Peyer's patch (tissue), 4 donors: ENCODE results near the gene PYGO2. TPM values are rescaled to one million over a fixed set of nuclear protein-coding genes. Genes with fewer than 3 reads are reported as not detected.
A peak's percentile ranks its signal among the peaks of the same experiment; 100 is the strongest.

Experiments used
- DNase-seq, 3 donors: peaks; one replicate each; pipeline ENCODE4 v3.0.0-alpha.2; 2017 to 2019
- H3K27ac ChIP-seq, 4 donors: fragments of 200-600 bp; sonication (generic); one replicate each; pipeline ENCODE4 v1.5.1; 2016 to 2019
- H3K27me3 ChIP-seq, 2 donors: fragments of 200-600 bp; sonication (generic); one replicate each; pipeline ENCODE4 v1.5.1; 2019
- H3K36me3 ChIP-seq, 3 donors: fragments of 200-600 bp; sonication (generic); one replicate each; pipeline ENCODE4 v1.5.1; 2016 to 2019
- H3K4me1 ChIP-seq, 4 donors: fragments of 200-600 bp; sonication (generic); one replicate each; pipeline ENCODE4 v1.5.1; 2016 to 2019
- H3K4me3 ChIP-seq, 4 donors: fragments of 200-600 bp; sonication (generic); 1 replicate in 3 of 4; 2 replicates in 1 of 4; pipeline ENCODE4 v1.5.1; 2016 to 2019; ENCODE audit warnings: mild to moderate bottlenecking in 1 of 4
- H3K9me3 ChIP-seq, 4 donors: fragments of 200-600 bp; sonication (generic); one replicate each; pipeline ENCODE4 v1.5.1; 2016 to 2019; ENCODE audit warnings: mild to moderate bottlenecking in 1 of 4
- CTCF ChIP-seq, 6 experiments: fragments of 450-650 bp in 4 of 6; fragments of 200-600 bp in 2 of 6; sonication (generic) in 1 of 6; IDR thresholded peaks; one replicate each; pipeline ENCODE4 v1.5.1; 2017 to 2019; ENCODE audit warnings: antibody characterized with exemption in 6 of 6, mild to moderate bottlenecking in 3 of 6, moderate library complexity in 1 of 6
- POLR2A ChIP-seq, 2 donors: fragments of 450-650 bp; IDR thresholded peaks; one replicate each; pipeline ENCODE4 v1.5.1; 2017; ENCODE audit warnings: antibody characterized with exemption in 2 of 2, mild to moderate bottlenecking in 2 of 2, moderate library complexity in 2 of 2
- total RNA-seq, 4 donors: library from RNA; depleted of rRNA; stranded (reverse); fragments of >200 nt; gene quantifications; one replicate each; pipeline ENCODE4 v1.1.0, GENCODE V29; 2016

Gene PYGO2
- total RNA-seq, 4 donors from 2014 or later, result 32.2 to 48.9 (median 34.2) TPM

DNA sequence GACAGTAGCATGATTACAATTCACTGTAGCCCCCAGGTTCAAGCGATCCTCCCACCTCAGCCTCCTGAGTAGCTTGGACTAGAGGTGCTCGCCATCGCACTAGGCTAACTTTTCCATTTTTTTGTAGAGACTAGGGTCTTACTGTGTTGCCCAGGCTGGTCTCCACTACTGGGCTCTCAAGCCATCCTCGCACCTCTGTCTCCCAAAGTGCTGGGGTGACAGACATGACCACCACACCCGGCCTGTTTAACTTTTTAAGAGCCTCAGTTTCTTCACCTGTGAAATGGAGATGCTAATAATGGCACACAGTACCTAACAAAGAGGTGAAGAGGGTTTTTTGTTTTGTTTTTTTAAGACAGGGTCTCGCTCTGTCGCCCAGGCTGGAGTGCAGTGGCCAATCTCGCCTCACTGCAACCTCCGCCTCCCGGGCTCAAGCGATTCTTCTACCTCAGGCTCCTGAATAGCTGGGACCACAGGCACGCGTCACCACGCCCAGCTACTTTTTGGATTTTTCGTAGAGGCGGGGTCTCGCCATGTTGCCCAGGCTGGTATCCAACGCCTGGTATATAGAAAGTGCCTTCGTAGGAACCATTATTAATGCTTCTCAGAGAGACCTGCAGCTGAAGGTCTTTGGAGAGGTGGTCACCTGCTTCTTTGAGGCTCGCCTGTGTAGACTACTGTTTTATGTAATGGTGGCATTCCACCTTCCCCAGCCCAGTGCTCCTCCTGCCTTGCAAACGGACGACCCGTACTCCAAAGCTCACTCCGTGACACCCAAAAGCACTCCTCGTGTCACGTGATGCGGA lies 25.6 kb downstream of the PYGO2 start:
- TF ChIP-seq CTCF (IDR thresholded peaks at IDR 0.05) (no peak), POLR2A (IDR thresholded peaks at IDR 0.05) (peak in 1 of 2 donors; percentile 50)
- DNase-seq, result no peak

GRCh38 chr1:154934358-154934948 lies 27.1 kb downstream of the PYGO2 start:
- Histone ChIP-seq H3K36me3 (peaks cover 0 to 5% (median 0%) of the 10 kb centered on the region in 3 donors), H3K27ac (no peak overlapping the region), H3K4me3 (no peak overlapping the region), H3K27me3 (no peaks in the 10 kb centered on the region), H3K9me3 (no peaks in the 10 kb centered on the region), H3K4me1 (peaks cover 0 to 31% (median 7%) of the 10 kb centered on the region in 4 donors)
- TF ChIP-seq CTCF (IDR thresholded peaks at IDR 0.05), result no peak
- no peak for TF ChIP-seq POLR2A (IDR thresholded peaks at IDR 0.05)
- no peak for DNase-seq

More for the DNA sequence above, 25.6 kb downstream of the PYGO2 start:
- Histone ChIP-seq H3K4me1 (peaks cover 3 to 31% (median 8%) of the 10 kb centered on the region in 4 donors), H3K27me3 (no peaks in the 10 kb centered on the region), H3K4me3 (peak overlapping the region; percentile 57 to 71 (median 66)), H3K36me3 (peaks cover 0 to 4% (median 0%) of the 10 kb centered on the region in 3 donors), H3K27ac (peak overlapping the region; percentile 93 to 99 (median 96)), H3K9me3 (no peaks in the 10 kb centered on the region)

DNA sequence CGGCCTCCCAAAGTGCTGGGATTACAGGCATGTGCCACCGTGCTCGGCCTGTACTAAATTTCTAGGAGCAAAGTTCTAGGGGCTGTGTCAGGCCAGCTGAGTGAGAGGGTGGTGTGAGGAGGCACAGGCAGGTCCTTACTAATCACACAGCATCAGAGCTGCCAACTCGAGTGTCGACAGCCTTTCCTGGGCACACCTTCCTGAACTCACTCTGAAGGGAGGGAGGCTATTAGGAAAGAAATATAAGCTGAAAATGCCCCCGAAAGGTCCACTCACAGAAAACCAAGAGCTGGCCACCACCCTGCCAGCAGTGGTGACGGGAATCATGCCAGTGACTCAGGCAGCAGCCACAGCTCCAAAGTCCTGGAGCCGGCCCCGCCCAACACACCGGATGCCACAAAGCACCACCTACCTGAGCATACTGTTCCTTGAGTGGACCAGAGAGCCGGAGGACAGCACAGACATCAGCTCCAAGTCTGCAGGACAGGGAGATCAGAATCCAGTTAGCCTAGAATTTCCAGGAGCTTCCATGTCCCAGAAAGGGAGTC lies 29.6 kb downstream of the PYGO2 start:
- H3K4me3 ChIP-seq, result no peak overlapping the region
- H3K27me3 ChIP-seq, result no peaks in the 10 kb centered on the region
- peak overlapping the region in 3 of 4 donors; percentile 73 to 93 (median 87) for H3K27ac ChIP-seq
- DNase-seq, result peak in 2 of 3 donors; percentile 94 to 95
- peaks cover 0 to 24% (median 4%) of the 10 kb centered on the region in 4 donors for H3K4me1 ChIP-seq
- TF ChIP-seq CTCF (IDR thresholded peaks at IDR 0.05) (no peak), POLR2A (IDR thresholded peaks at IDR 0.05) (peak; percentile 95 to 98)
- H3K9me3 ChIP-seq, result no peaks in the 10 kb centered on the region
- peaks cover 0 to 17% (median 0%) of the 10 kb centered on the region in 3 donors for H3K36me3 ChIP-seq

DNA sequence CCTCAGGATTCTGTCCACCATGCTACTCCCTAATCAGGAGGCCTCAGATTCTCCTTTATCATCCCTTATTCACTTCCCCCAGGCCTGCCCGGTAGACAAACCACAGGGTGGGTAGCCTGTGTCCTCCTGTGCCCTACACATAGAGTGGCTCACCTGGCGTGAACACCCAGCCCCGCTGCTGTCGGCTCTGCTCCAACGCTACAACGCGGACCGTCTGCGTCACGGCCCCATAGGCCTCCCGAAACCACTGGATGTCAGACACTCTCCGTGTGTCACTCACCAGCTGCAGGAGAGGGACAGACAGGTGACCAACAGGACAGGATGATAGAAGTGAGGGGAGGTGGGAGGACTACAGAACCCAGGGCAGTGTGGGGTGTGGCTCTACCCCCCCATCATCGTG lies 35.4 kb downstream of the PYGO2 start:
- no peak for TF ChIP-seq POLR2A (IDR thresholded peaks at IDR 0.05)
- no peak for TF ChIP-seq CTCF (IDR thresholded peaks at IDR 0.05)
- Histone ChIP-seq H3K4me3 (no peak overlapping the region), H3K27ac (no peak overlapping the region), H3K36me3 (peaks cover 0 to 50% (median 0%) of the 10 kb centered on the region in 3 donors), H3K9me3 (no peaks in the 10 kb centered on the region), H3K27me3 (no peaks in the 10 kb centered on the region), H3K4me1 (peaks cover 0 to 2% (median 0%) of the 10 kb centered on the region in 4 donors)
- no peak for DNase-seq

DNA sequence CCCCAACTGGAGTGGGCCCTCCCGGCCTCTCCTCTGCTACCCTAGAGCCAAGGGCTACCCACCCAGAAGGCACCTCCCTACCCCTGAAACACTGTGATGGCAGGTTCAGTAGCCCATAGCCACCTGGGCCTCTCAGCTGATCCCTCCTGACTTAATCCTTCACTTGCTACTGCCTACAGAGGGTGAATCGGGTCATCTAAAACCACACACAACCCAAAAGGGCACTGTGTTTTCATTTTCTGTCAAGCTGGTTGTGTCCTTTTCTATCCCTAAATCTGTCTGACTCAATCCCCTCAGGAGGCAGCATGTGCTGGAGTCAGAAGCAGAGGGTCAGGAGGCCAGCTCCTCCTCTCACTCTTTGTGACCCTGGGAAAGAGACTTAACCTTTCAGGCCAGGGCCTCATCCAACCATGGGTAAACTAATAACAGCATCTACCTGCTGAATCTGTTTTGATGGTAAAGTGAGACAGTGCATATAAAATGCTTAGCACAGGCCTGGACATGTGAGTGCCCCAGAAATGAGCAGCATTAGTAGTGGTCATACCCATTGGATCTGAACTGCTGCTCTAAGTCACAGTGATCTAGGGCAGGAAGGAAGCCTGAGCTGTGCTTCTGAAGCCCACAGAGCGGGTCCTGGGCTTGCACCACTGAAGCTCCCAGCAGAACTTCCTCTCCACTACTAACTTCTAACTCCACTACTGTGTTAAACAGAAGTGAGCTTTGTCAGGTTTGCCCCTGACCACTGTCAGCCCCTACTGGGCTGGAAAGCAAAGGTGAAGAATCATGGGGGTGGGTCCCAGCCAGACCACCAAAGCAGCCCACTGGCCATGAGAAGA lies 36.0 kb downstream of the PYGO2 start:
- Histone ChIP-seq H3K4me1 (no peaks in the 10 kb centered on the region), H3K36me3 (peaks cover 0 to 52% (median 0%) of the 10 kb centered on the region in 3 donors), H3K27ac (no peak overlapping the region), H3K4me3 (no peak overlapping the region), H3K9me3 (no peaks in the 10 kb centered on the region), H3K27me3 (no peaks in the 10 kb centered on the region)
- no peak for DNase-seq
- TF ChIP-seq POLR2A (IDR thresholded peaks at IDR 0.05), result no peak
- TF ChIP-seq CTCF (IDR thresholded peaks at IDR 0.05), result no peak
